H9 (cell line): ENCODE results near the gene TADA1. TPM values are rescaled to one million over a fixed set of nuclear protein-coding genes. Genes with fewer than 3 reads are reported as not detected.

ENCODE experiments used
- DNase-seq: peaks from one replicate; pipeline ENCODE4 v3.0.0-alpha.2; 2017
- H2AFZ ChIP-seq: one replicate; pipeline ENCODE4 v1.6.1; 2013; ENCODE audit warnings: mild to moderate bottlenecking, low read length, control low read depth, moderate library complexity
- H2AK5ac ChIP-seq: 2 replicates; pipeline ENCODE4 v1.6.1; 2013; ENCODE audit warnings: low read length, control low read depth, mixed read lengths; ENCODE audit not compliant: insufficient read length
- H2BK120ac ChIP-seq: one replicate; pipeline ENCODE4 v1.6.1; 2013; ENCODE audit warnings: low read depth, mild to moderate bottlenecking, low read length, control low read depth, inconsistent platforms; ENCODE audit not compliant: poor library complexity, severe bottlenecking
- H2BK12ac ChIP-seq: 2 replicates; pipeline ENCODE4 v1.6.1; 2013; ENCODE audit warnings: low read length, control low read depth, mixed read lengths, low read depth; ENCODE audit not compliant: insufficient read length
- H2BK15ac ChIP-seq: 2 replicates; pipeline ENCODE4 v1.6.1; 2013; ENCODE audit warnings: low read depth, low read length, control low read depth
- H2BK20ac ChIP-seq: one replicate; pipeline ENCODE4 v1.6.1; 2013; ENCODE audit warnings: low read depth, mild to moderate bottlenecking, low read length, control low read depth, inconsistent platforms; ENCODE audit not compliant: poor library complexity, severe bottlenecking
- H2BK5ac ChIP-seq: 2 replicates; pipeline ENCODE4 v1.6.1; 2013; ENCODE audit warnings: low read length, control low read depth, mixed read lengths; ENCODE audit not compliant: insufficient read length
- H3K14ac ChIP-seq: 2 replicates; pipeline ENCODE4 v1.6.1; 2013; ENCODE audit warnings: low read length, control low read depth; ENCODE audit not compliant: insufficient read depth
- H3K18ac ChIP-seq: 2 replicates; pipeline ENCODE4 v1.6.1; 2013; ENCODE audit warnings: low read depth, mild to moderate bottlenecking, mixed read lengths, low read length, control low read depth; ENCODE audit not compliant: insufficient read length
- H3K23ac ChIP-seq: 2 replicates; pipeline ENCODE4 v1.6.1; 2013; ENCODE audit warnings: low read length, control low read depth, mixed read lengths, low read depth; ENCODE audit not compliant: insufficient read length
- H3K23me2 ChIP-seq: 2 replicates; pipeline ENCODE4 v1.6.1; 2013; ENCODE audit warnings: low read depth, mild to moderate bottlenecking, mixed read lengths, low read length, control low read depth; ENCODE audit not compliant: insufficient read length, poor library complexity, severe bottlenecking
- H3K27ac ChIP-seq: 2 replicates; pipeline ENCODE4 v1.5.1; 2013; ENCODE audit warnings: low read length, control low read depth, mixed read lengths, low read depth; ENCODE audit not compliant: insufficient read length
- H3K27me3 ChIP-seq: 2 replicates; pipeline ENCODE4 v1.6.1; 2013; ENCODE audit warnings: low read length, control low read depth, inconsistent platforms; ENCODE audit not compliant: insufficient read depth
- H3K4ac ChIP-seq: 2 replicates; pipeline ENCODE4 v1.6.1; 2013; ENCODE audit warnings: low read depth, mild to moderate bottlenecking, control low read depth, inconsistent platforms, low read length, moderate library complexity
- H3K4me1 ChIP-seq: 2 replicates; pipeline ENCODE4 v1.6.1; 2013; ENCODE audit warnings: low read length, control low read depth, inconsistent platforms; ENCODE audit not compliant: insufficient read depth
- H3K4me2 ChIP-seq: 2 replicates; pipeline ENCODE4 v1.6.1; 2013; ENCODE audit warnings: low read length, control low read depth, mixed read lengths; ENCODE audit not compliant: insufficient read length, insufficient read depth
- H3K56ac ChIP-seq: 2 replicates; pipeline ENCODE4 v1.6.1; 2013; ENCODE audit warnings: low read depth, mild to moderate bottlenecking, mixed read lengths, low read length, control low read depth; ENCODE audit not compliant: insufficient read length
- H3K79me1 ChIP-seq: 2 replicates; pipeline ENCODE4 v1.6.1; 2013; ENCODE audit warnings: low read depth, mild to moderate bottlenecking, moderate library complexity, low read length, control low read depth, inconsistent platforms; ENCODE audit not compliant: insufficient read depth, poor library complexity, severe bottlenecking
- H3K79me2 ChIP-seq: 2 replicates; pipeline ENCODE4 v1.6.1; 2013; ENCODE audit warnings: low read length, control low read depth, inconsistent platforms; ENCODE audit not compliant: insufficient read depth
- H3K9ac ChIP-seq: 2 replicates; pipeline ENCODE4 v1.6.1; 2013; ENCODE audit warnings: low read length, control low read depth, mixed read lengths; ENCODE audit not compliant: insufficient read length; ENCODE audit errors: extremely low read depth
- H3K9me3 ChIP-seq: one replicate; pipeline ENCODE4 v1.6.1; 2013; ENCODE audit warnings: low read depth, low read length, inconsistent platforms; ENCODE audit not compliant: control insufficient read depth
- H3T11ph ChIP-seq: one replicate; pipeline ENCODE4 v1.6.1; 2013; ENCODE audit warnings: mild to moderate bottlenecking, low read length, control low read depth, inconsistent platforms
- H4K20me1 ChIP-seq: one replicate; pipeline ENCODE4 v1.6.1; 2013; ENCODE audit not compliant: control insufficient read depth, insufficient read length, insufficient read depth
- H4K5ac ChIP-seq: 2 replicates; pipeline ENCODE4 v1.6.1; 2013; ENCODE audit warnings: low read depth, mild to moderate bottlenecking, mixed read lengths, low read length, control low read depth; ENCODE audit not compliant: insufficient read length
- H4K8ac ChIP-seq: replicated peaks from 2 replicates; pipeline ENCODE4 v1.6.1; 2013; ENCODE audit warnings: low read length, control low read depth, mixed read lengths, low read depth; ENCODE audit not compliant: insufficient read length
- H4K91ac ChIP-seq: 2 replicates; pipeline ENCODE4 v1.6.1; 2013; ENCODE audit warnings: low read depth, mild to moderate bottlenecking, moderate library complexity, mixed read lengths, low read length, control low read depth; ENCODE audit not compliant: insufficient read length
- H3K27ac Mint-ChIP-seq, 3 experiments: 2 replicates in 2 of 3; 3 replicates in 1 of 3; pipeline ENCODE4 v1.8.0; 2020 to 2021; ENCODE audit warnings: mixed read lengths in 3 of 3, mild to moderate bottlenecking in 1 of 3, moderate library complexity in 1 of 3
- H3K27me3 Mint-ChIP-seq: 2 replicates; pipeline ENCODE4 v1.8.0; 2021; ENCODE audit warnings: low read depth, mild to moderate bottlenecking, moderate library complexity, mixed read lengths
- H3K36me3 Mint-ChIP-seq, 3 experiments: 2 replicates in 2 of 3; 3 replicates in 1 of 3; pipeline ENCODE4 v1.8.0; 2020 to 2021; ENCODE audit warnings: low read depth in 3 of 3, mixed read lengths in 3 of 3; ENCODE audit not compliant: insufficient read depth in 1 of 3
- H3K4me1 Mint-ChIP-seq, 2 experiments: 2 replicates each; pipeline ENCODE4 v1.8.0; 2020; ENCODE audit warnings: mixed read lengths in 2 of 2
- H3K4me3 Mint-ChIP-seq, 2 experiments: 2 replicates in 1 of 2; 3 replicates in 1 of 2; pipeline ENCODE4 v1.8.0; 2020 to 2021; ENCODE audit warnings: mild to moderate bottlenecking in 2 of 2, mixed read lengths in 2 of 2, moderate library complexity in 1 of 2
- H3K9me3 Mint-ChIP-seq, 2 experiments: 2 replicates in 1 of 2; 3 replicates in 1 of 2; pipeline ENCODE4 v1.8.0; 2020; ENCODE audit warnings: mild to moderate bottlenecking in 2 of 2, mixed read lengths in 2 of 2, moderate library complexity in 1 of 2
- CTCF ChIP-seq: fragments of 200-600 bp; sonication (generic); conservative IDR thresholded peaks from 3 replicates; pipeline ENCODE4 v1.8.0; 2021; ENCODE audit warnings: antibody characterized with exemption, mild to moderate bottlenecking
- WGBS: extraction: QIAGEN DNeasy Blood & Tissue Kit; methylation state at CpG from one replicate; pipeline ENCODE4 v1.1.7; 2013; ENCODE audit warnings: missing lambda C conversion rate, low lambda C conversion rate, mixed read lengths; ENCODE audit not compliant: insufficient read length; ENCODE audit errors: extremely low coverage; 5-methylcytosine and 5-hydroxymethylcytosine counted together
- total RNA-seq: library from RNA; stranded (reverse); gene quantifications from 2 replicates; pipeline ENCODE4 v1.2.1, GENCODE V29; 2021

The TADA1 gene
- total RNA-seq, 1 experiment from 2014 or later, result 20.7 TPM

GRCh38 chr1:166906647-166907046, 30.6 kb upstream of the TADA1 start:
- no peaks in the 10 kb centered on the region for H3K4me1 Mint-ChIP-seq
- Histone ChIP-seq H3K14ac (no peak overlapping the region), H3K9ac (no peak overlapping the region), H4K5ac (no peak overlapping the region), H2BK15ac (no peak overlapping the region), H3K56ac (no peak overlapping the region), H3K79me1 (no peaks in the 10 kb centered on the region), H3K27me3 (no peaks in the 10 kb centered on the region), H3K4me1 (no peaks in the 10 kb centered on the region), H2AFZ (no peak overlapping the region), H3K23me2 (no peaks in the 10 kb centered on the region), H4K91ac (no peak overlapping the region), H3T11ph (no peak overlapping the region), H3K4me2 (no peak overlapping the region), H3K18ac (no peak overlapping the region), H2BK120ac (no peak overlapping the region), H2BK5ac (no peak overlapping the region), H3K23ac (no peak overlapping the region), H3K79me2 (no peaks in the 10 kb centered on the region), H2BK20ac (no peak overlapping the region), H3K27ac (no peak overlapping the region), H3K9me3 (peaks cover 4% of the 10 kb centered on the region), H2AK5ac (no peak overlapping the region), H4K8ac (no peak overlapping the region), H4K20me1 (no peaks in the 10 kb centered on the region), H3K4ac (no peak overlapping the region), H2BK12ac (no peak overlapping the region)
- no peak overlapping the region for H3K27ac Mint-ChIP-seq
- peaks cover 4 to 10% (median 6%) of the 10 kb centered on the region in 3 experiments; a peak in 6 of 7 replicates for H3K36me3 Mint-ChIP-seq
- no CpG with 5 or more reads among the region's 3 CpGs for WGBS
- TF ChIP-seq CTCF, result no peak
- H3K4me3 Mint-ChIP-seq, result no peak overlapping the region
- DNase-seq, result no peak
- H3K9me3 Mint-ChIP-seq, result peaks cover 11 to 13% of the 10 kb centered on the region in 2 experiments
- H3K27me3 Mint-ChIP-seq, result no peaks in the 10 kb centered on the region
